ENCODE measurements around the gene OR10AD1. TPM values are rescaled to one million over a fixed set of nuclear protein-coding genes. Genes with fewer than 3 reads are reported as not detected.

OR10AD1 gene
- polyA plus RNA-seq, 1 donor from 2014 or later = not detected

DNA sequence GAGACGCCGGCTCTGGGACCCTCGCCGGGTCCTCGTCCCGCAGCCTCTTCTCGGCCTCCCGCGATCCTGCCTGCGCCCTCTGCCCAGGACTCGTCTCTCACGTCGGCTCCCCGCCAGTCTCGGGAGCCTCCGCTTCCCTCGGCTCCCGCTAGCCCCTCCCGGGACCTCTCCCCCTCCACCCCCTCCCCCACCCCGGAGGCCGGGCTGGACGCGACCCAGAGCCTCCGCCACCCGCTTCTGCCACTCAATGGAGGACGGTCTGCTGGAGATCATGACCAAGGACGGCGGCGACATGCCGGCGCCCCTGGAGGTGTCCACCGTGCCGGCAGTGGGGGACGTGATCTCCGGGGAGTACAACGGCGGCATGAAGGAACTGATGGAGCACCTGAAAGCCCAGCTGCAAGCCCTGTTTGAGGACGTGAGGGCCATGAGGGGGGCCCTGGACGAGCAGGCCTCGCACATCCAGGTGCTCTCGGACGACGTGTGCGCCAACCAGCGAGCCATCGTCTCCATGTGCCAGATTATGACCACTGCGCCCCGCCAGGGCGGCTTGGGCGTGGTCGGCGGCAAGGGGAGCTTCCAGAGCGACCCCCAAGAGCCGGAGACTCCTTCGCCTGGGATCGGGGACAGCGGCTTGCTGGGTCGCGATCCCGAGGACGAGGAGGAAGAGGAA is 19.1 kb downstream of the OR10AD1 start:
- Histone ChIP-seq H3K4me3 (ENCODE audit: low read length) (peak overlapping the region; percentile 93), H3K9me3 (ENCODE audit: low read length) (no peaks in the 10 kb centered on the region), H3K79me2 (replicated peaks; ENCODE audit: insufficient read depth, low read length) (peaks cover 39% of the 10 kb centered on the region), H2AFZ (ENCODE audit: low read depth, low read length) (peak overlapping the region; percentile 65), H4K20me1 (ENCODE audit: insufficient read depth) (no peaks in the 10 kb centered on the region), H3K36me3 (ENCODE audit: insufficient read depth, low read length) (no peaks in the 10 kb centered on the region), H3K9ac (ENCODE audit: low read length) (peak overlapping the region; percentile 96), H3K27me3 (ENCODE audit: insufficient read depth, low read depth, low read length) (no peaks in the 10 kb centered on the region), H3K4me2 (ENCODE audit: low read length) (peak overlapping the region; percentile 25), H3F3A (ENCODE audit: insufficient read depth, low read length, poor library complexity, severe bottlenecking) (peaks cover 8% of the 10 kb centered on the region), H3K27ac (ENCODE audit: low read length) (peak overlapping the region; percentile 98), H3K9me2 (ENCODE audit: insufficient read depth, low read length) (no peaks in the 10 kb centered on the region)
- TF ChIP-seq POLR2AphosphoS5 (IDR thresholded peaks at IDR 0.05) (peak; percentile 18), EP300 (conservative IDR thresholded peaks at IDR 0.05; ENCODE audit: poor library complexity, severe bottlenecking) (no peak)

DNA sequence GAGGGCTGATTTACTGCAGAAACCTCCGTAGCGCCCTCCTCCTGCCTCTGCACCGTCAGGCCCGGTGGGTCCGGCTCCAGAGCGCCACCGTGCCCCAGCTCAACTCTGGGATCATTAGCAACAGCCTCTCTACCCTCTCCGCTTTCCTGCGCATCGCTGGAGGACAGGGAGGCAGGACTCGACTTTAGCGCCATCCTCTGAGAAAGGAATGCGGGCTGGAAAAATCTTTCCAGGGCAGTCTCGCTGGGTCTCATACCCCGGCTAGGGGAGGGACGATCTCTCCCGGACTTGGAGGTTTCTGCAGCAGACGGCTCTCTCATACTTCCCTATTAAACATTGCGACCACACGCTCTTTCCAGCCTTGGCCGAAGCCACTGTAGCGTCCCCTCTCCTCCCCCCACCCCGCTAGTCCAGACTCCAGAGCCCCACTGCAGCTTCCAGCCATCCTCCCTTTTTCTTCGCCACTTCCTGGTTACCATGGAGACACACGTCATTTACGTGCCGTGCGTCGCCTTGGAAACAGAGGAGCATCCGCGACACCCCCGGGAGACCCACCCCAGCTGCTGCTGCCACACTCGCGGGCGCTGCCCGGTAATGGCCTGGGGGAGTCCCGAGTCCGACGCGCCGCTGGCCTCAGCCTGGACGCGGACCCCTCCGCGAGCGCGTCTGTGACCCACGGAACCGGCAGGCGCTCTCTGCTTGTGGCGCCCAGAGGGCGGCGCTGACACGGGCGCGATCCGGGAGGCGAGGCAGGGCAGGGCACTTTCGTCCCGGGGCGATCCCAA is 19.8 kb downstream of the OR10AD1 start, which contains the start of gene CCDC184:
CCDC184 (plus strand) TSS at position 554 of the 785 bp plus-strand sequence. CDS start 479 bp downstream, outside the sequence.
- Histone ChIP-seq H3K9ac (ENCODE audit: low read length) (peak within 1 kb of the TSS; percentile 96), H4K20me1 (ENCODE audit: insufficient read depth) (no peaks in the 10 kb centered on the region), H3K27me3 (ENCODE audit: insufficient read depth, low read depth, low read length) (no peaks in the 10 kb centered on the region), H2AFZ (ENCODE audit: low read depth, low read length) (peak within 1 kb of the TSS; percentile 65), H3K27ac (ENCODE audit: low read length) (peak within 1 kb of the TSS; percentile 98), H3K4me3 (ENCODE audit: low read length) (peak within 1 kb of the TSS; percentile 93), H3K9me3 (ENCODE audit: low read length) (no peaks in the 10 kb centered on the region), H3K9me2 (ENCODE audit: insufficient read depth, low read length) (no peaks in the 10 kb centered on the region), H3K79me2 (replicated peaks; ENCODE audit: insufficient read depth, low read length) (peaks cover 39% of the 10 kb centered on the region), H3K36me3 (ENCODE audit: insufficient read depth, low read length) (no peaks in the 10 kb centered on the region), H3K4me2 (ENCODE audit: low read length) (peak within 1 kb of the TSS; percentile 98), H3F3A (ENCODE audit: insufficient read depth, low read length, poor library complexity, severe bottlenecking) (peaks cover 8% of the 10 kb centered on the region)
- TF ChIP-seq EZH2 (IDR thresholded peaks at IDR 0.05; ENCODE audit: borderline replicate concordance, insufficient read depth, low read length, poor library complexity, severe bottlenecking) = no peak
- peak; percentile 90 for TF ChIP-seq TAF1 (IDR thresholded peaks at IDR 0.05; ENCODE audit: low read depth)
- TF ChIP-seq EP300 (conservative IDR thresholded peaks at IDR 0.05; ENCODE audit: poor library complexity, severe bottlenecking) = peak; percentile 66
- peak; percentile 50 for TF ChIP-seq SMC3 (conservative IDR thresholded peaks at IDR 0.05; ENCODE audit: poor library complexity)
- TF ChIP-seq, protein P1, sequence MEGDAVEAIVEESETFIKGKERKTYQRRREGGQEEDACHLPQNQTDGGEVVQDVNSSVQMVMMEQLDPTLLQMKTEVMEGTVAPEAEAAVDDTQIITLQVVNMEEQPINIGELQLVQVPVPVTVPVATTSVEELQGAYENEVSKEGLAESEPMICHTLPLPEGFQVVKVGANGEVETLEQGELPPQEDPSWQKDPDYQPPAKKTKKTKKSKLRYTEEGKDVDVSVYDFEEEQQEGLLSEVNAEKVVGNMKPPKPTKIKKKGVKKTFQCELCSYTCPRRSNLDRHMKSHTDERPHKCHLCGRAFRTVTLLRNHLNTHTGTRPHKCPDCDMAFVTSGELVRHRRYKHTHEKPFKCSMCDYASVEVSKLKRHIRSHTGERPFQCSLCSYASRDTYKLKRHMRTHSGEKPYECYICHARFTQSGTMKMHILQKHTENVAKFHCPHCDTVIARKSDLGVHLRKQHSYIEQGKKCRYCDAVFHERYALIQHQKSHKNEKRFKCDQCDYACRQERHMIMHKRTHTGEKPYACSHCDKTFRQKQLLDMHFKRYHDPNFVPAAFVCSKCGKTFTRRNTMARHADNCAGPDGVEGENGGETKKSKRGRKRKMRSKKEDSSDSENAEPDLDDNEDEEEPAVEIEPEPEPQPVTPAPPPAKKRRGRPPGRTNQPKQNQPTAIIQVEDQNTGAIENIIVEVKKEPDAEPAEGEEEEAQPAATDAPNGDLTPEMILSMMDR (IDR thresholded peaks at IDR 0.05; ENCODE audit: poor library complexity, severe bottlenecking) = peak; percentile 76
- peak; percentile 92 for TF ChIP-seq POLR2AphosphoS5 (IDR thresholded peaks at IDR 0.05)
- TF ChIP-seq MXI1 (conservative IDR thresholded peaks at IDR 0.05; ENCODE audit: poor library complexity, severe bottlenecking) = peak; percentile 80
- TF ChIP-seq, protein P2, sequence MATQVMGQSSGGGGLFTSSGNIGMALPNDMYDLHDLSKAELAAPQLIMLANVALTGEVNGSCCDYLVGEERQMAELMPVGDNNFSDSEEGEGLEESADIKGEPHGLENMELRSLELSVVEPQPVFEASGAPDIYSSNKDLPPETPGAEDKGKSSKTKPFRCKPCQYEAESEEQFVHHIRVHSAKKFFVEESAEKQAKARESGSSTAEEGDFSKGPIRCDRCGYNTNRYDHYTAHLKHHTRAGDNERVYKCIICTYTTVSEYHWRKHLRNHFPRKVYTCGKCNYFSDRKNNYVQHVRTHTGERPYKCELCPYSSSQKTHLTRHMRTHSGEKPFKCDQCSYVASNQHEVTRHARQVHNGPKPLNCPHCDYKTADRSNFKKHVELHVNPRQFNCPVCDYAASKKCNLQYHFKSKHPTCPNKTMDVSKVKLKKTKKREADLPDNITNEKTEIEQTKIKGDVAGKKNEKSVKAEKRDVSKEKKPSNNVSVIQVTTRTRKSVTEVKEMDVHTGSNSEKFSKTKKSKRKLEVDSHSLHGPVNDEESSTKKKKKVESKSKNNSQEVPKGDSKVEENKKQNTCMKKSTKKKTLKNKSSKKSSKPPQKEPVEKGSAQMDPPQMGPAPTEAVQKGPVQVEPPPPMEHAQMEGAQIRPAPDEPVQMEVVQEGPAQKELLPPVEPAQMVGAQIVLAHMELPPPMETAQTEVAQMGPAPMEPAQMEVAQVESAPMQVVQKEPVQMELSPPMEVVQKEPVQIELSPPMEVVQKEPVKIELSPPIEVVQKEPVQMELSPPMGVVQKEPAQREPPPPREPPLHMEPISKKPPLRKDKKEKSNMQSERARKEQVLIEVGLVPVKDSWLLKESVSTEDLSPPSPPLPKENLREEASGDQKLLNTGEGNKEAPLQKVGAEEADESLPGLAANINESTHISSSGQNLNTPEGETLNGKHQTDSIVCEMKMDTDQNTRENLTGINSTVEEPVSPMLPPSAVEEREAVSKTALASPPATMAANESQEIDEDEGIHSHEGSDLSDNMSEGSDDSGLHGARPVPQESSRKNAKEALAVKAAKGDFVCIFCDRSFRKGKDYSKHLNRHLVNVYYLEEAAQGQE (IDR thresholded peaks at IDR 0.05; ENCODE audit: borderline replicate concordance) = peak; percentile 85
- peak; percentile 48 for TF ChIP-seq RAD21 (conservative IDR thresholded peaks at IDR 0.05)
